Measurements from ENCODE around the gene PLEKHG7. TPM values are rescaled to one million over a fixed set of nuclear protein-coding genes. Genes with fewer than 3 reads are reported as not detected.

The PLEKHG7 gene
- total RNA-seq, 2 donors from 2014 or later, result not detected

GRCh38 chr12:92703786-92704185 lies 997 bp downstream of the PLEKHG7 start:
- intact Hi-C loops (cut with DNase I), result no loop called here
- DNase-seq (no peak), ATAC-seq (no peak)

DNA sequence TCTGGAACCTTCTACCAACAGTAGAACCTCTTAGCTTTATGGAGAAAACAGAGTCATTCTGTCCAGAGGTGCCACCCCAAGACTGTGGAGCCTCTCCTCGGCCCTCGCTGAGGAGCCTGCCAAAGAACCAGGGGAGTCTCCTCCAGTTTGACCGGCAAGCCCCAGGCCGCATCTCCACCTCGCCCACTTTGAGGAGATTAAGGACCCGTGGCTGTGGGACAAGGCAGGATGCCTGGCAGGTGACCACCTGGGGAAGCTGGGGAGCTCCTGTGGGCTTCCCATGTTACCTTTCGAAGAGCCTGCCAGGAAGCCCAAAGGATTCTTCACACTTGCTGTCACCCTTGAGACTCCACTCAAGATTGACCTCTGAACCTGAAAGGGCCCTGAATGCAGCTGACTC lies 3.8 kb downstream of the PLEKHG7 start:
- no peak for DNase-seq
- no peak for ATAC-seq
- intact Hi-C loops (cut with DNase I), result no loop called here

GRCh38 chr12:92707926-92708325 lies 5.1 kb downstream of the PLEKHG7 start:
- intact Hi-C loops (cut with DNase I), result no loop called here
- DNase-seq (no peak), ATAC-seq (no peak)

DNA sequence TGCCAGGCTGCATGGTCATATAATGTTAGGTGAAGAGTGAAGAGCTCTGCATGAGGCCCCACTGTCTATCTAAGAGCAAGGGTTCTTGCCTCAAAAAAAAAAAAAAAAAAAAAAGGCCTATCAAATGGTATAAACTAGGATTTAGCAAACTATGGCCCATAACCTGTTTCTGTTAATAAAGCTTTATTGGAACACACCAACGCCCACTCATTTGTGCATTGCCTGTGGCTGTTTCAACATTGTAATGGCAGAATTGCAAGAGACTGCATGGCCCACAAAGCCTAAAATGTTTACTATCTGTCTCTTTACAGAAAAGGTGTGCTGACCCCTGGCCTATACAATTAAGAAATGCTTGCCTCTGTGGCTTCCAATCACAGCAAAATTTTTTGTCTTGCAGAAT lies 12.8 kb downstream of the PLEKHG7 start:
- intact Hi-C loops (cut with DNase I), result no loop called here
- ATAC-seq (no peak), DNase-seq (no peak)

GRCh38 chr12:92717202-92717601 lies 14.4 kb downstream of the PLEKHG7 start:
- DNase-seq (no peak), ATAC-seq (no peak)
- intact Hi-C loops (cut with DNase I), result no loop called here

DNA sequence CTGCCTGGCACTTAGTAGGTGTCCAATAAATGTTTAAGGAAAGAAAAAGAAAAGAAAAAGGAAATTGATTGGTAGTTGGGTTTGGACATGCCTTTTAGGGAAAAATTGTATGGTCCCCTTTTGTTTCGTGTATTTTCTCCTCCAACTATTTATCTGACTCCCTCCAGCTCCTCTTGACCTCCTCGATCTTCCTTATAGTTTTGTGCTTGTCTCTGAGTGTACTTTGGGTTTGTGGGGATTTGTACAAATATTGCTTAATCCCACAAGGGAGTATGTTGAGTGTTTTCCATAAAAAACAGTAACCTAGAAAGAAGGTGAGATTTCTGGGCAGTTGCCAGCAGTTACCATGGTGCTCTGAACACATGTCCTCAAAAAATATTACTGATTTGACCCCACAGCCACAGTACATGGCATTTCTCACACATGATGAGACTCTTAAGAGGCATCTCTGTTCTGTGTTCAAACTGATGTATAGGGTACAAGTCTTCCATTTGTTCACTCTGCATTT lies 15.7 kb downstream of the PLEKHG7 start:
- no peak for DNase-seq
- intact Hi-C loops (cut with DNase I), result no loop called here
- ATAC-seq, result peak in 1 of 2 donors; percentile 44

- DNase-seq (no peak), ATAC-seq (peak in 1 of 2 donors; percentile 62)
- intact Hi-C loops (cut with DNase I), result no loop called here
Observed at GRCh38 chr12:92719674-92720073, 16.9 kb downstream of the PLEKHG7 start.

DNA sequence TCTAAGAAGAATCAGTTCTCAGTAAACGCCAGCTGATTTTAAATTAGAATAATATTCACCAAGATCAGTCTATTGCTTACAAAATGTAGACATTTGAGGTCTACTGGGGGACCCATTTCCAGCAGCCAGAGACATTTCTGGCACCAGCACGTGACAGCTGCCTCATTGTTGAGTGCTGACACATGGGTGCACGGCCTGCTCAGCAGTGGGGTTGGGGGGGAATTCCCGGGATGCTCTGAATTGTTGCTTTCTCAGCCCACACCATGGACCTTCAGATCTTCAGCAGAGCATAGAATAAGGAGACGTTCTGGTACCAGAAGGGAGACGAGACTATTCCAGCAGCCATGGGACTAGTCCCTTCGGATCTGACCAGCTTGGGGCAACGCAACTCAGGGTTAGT lies 18.3 kb downstream of the PLEKHG7 start:
- ATAC-seq, result no peak
- intact Hi-C loops (cut with DNase I), result no loop called here
- DNase-seq, result no peak

GRCh38 chr12:92721656-92722055 lies 18.9 kb downstream of the PLEKHG7 start:
- ATAC-seq (no peak), DNase-seq (no peak)
- intact Hi-C loops (cut with DNase I), result no loop called here

- intact Hi-C loops (cut with DNase I), result no loop called here
- DNase-seq, result no peak
- no peak for ATAC-seq
Observed at GRCh38 chr12:92722897-92723296, 20.1 kb downstream of the PLEKHG7 start.

GRCh38 chr12:92726850-92727249 lies 24.1 kb downstream of the PLEKHG7 start:
- DNase-seq (no peak), ATAC-seq (no peak)
- intact Hi-C loops (cut with DNase I), result no loop called here

GRCh38 chr12:92729773-92730305 lies 27.1 kb downstream of the PLEKHG7 start:
- ATAC-seq (no peak), DNase-seq (no peak)
- intact Hi-C loops (cut with DNase I), result no loop called here

DNA sequence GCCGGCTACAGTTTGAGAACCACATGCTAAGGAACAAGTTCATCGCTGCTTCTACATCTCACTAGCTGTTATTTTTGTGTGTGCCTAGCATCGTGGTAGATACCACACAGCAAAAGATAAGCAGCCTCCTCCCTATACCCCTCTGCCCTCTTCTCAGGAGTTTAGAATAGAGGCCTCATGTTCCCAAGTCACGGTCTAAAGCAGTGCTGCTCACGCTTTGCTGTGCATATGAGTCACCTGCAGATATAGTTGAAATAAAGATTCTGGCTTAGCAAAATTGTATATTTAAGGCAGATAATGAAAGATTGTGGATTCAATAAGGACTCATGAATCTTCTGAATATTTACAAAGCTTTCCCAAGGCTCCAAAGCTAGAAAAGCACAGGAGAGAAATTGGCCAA lies 28.0 kb downstream of the PLEKHG7 start:
- intact Hi-C loops (cut with DNase I), result no loop called here
- DNase-seq (no peak), ATAC-seq (no peak)

GRCh38 chr12:92732216-92732615 lies 29.4 kb downstream of the PLEKHG7 start:
- ATAC-seq (no peak), DNase-seq (no peak)
- intact Hi-C loops (cut with DNase I), result no loop called here

GRCh38 chr12:92732716-92733115 lies 29.9 kb downstream of the PLEKHG7 start:
- intact Hi-C loops (cut with DNase I), result no loop called here
- ATAC-seq (no peak), DNase-seq (no peak)

GRCh38 chr12:92733181-92733580 lies 30.4 kb downstream of the PLEKHG7 start:
- intact Hi-C loops (cut with DNase I), result no loop called here
- no peak for ATAC-seq
- no peak for DNase-seq

- DNase-seq, result no peak
- ATAC-seq, result no peak
- intact Hi-C loops (cut with DNase I), result no loop called here
Observed at GRCh38 chr12:92733661-92734060, 30.9 kb downstream of the PLEKHG7 start.

- DNase-seq (no peak), ATAC-seq (peak; percentile 89 to 91)
- intact Hi-C loops (cut with DNase I), result no loop called here
Observed at GRCh38 chr12:92735131-92735721, 32.4 kb downstream of the PLEKHG7 start.

GRCh38 chr12:92736605-92737004 lies 33.8 kb downstream of the PLEKHG7 start:
- no peak for ATAC-seq
- DNase-seq, result no peak
- intact Hi-C loops (cut with DNase I), result no loop called here

DNA sequence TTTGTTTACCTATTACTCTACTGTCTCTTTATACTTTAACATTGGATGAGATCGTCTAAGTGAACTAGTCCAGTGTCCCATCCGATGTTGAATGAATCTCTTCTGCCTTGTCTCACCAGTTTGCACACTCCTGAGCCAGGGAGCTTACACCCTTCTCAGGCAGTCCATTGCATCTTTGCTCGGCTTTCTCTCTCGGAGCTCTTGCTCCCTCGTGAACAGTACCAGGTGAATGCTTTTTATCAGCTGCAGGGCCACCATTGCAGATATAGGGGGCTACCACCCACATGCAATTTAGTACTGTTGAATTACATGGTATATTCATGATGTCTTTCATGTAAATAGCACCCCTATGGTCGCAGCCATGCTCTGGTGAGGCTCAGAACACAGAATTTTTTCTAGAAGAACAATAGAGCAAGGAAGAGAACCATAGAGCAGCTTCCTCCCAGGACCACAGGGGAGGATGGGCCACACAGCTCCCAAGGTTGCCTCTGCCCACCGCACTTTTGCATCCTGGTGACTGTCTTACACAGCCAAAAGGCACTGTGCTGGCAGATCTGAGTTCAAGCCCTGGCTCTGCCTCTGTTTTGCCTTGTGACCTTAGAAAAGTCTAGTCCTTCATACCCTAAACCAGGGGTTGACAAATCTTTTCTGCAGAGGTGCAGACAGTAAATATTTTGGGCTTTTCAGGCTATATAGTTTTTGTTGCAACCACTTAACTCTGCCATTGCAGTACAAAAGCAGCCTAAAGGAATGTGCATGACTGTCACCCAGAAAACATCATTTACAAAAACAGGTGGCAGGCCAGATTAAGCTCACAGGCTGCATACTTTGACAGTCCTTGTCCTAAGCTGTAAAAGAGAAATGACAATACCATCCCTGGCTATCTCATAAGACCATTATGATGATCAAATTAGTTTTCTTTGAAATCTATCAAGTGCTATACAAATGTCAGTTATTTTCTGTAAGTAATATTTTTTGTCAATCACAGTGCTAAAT lies 35.4 kb downstream of the PLEKHG7 start:
- ATAC-seq (no peak), DNase-seq (no peak)
- intact Hi-C loops (cut with DNase I), result no loop called here

Data from left cardiac atrium (tissue), 4 donors.